GM12873 (cell line): ENCODE data around the gene RBL1.

ENCODE experiments used
- TF ChIP-seq, protein P1 (sequence below): IDR thresholded peaks from 2 replicates; pipeline ENCODE4 v1.5.1; 2012; ENCODE audit warnings: low read depth, mild to moderate bottlenecking, moderate library complexity, low read length, control low read depth; ENCODE audit not compliant: insufficient read depth; ENCODE audit errors: missing control alignments

RBL1 gene, protein sequence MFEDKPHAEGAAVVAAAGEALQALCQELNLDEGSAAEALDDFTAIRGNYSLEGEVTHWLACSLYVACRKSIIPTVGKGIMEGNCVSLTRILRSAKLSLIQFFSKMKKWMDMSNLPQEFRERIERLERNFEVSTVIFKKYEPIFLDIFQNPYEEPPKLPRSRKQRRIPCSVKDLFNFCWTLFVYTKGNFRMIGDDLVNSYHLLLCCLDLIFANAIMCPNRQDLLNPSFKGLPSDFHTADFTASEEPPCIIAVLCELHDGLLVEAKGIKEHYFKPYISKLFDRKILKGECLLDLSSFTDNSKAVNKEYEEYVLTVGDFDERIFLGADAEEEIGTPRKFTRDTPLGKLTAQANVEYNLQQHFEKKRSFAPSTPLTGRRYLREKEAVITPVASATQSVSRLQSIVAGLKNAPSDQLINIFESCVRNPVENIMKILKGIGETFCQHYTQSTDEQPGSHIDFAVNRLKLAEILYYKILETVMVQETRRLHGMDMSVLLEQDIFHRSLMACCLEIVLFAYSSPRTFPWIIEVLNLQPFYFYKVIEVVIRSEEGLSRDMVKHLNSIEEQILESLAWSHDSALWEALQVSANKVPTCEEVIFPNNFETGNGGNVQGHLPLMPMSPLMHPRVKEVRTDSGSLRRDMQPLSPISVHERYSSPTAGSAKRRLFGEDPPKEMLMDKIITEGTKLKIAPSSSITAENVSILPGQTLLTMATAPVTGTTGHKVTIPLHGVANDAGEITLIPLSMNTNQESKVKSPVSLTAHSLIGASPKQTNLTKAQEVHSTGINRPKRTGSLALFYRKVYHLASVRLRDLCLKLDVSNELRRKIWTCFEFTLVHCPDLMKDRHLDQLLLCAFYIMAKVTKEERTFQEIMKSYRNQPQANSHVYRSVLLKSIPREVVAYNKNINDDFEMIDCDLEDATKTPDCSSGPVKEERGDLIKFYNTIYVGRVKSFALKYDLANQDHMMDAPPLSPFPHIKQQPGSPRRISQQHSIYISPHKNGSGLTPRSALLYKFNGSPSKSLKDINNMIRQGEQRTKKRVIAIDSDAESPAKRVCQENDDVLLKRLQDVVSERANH

DNA sequence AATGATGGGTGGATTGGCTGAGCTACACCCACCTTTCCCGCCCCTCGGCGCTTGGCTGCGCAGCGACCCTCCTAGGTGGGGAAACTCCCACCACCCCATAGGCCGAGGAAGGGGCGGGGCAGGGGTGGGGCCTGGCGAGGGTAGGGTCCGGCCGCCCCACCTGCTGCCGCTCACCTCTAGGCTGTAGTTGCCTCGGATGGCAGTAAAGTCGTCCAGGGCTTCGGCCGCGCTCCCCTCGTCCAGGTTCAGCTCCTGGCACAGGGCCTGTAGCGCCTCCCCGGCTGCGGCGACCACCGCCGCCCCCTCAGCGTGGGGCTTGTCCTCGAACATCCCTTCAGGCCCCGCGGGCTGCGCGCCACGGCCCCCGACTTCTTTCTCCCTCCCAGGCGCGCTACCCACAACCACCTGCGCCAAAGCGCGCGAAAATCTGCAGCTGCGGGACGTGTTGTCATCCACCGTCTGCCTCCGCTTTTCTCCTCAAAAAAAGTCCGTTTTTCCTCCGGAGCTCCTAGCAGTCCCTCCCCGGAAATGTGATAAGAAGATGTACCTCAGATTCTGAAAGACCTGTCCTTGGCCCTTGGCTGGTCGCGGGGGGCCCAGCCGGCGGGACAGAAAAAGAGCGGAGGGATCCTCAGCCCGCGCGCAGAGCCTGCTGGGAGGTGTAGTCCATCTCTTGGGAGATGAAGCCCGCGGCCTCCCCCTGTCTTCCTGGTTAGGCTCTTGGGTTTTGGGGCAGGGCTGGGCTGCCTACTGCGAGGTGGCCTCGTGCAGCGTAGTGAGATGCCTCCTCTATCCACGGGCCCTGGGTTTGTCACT is at the start of gene RBL1:
Gene RBL1, minus strand, starts transcription at position 399 of the 816 bp plus-strand sequence. Its CDS starts 69 bp downstream, at position 330.
- TF ChIP-seq, protein P1, sequence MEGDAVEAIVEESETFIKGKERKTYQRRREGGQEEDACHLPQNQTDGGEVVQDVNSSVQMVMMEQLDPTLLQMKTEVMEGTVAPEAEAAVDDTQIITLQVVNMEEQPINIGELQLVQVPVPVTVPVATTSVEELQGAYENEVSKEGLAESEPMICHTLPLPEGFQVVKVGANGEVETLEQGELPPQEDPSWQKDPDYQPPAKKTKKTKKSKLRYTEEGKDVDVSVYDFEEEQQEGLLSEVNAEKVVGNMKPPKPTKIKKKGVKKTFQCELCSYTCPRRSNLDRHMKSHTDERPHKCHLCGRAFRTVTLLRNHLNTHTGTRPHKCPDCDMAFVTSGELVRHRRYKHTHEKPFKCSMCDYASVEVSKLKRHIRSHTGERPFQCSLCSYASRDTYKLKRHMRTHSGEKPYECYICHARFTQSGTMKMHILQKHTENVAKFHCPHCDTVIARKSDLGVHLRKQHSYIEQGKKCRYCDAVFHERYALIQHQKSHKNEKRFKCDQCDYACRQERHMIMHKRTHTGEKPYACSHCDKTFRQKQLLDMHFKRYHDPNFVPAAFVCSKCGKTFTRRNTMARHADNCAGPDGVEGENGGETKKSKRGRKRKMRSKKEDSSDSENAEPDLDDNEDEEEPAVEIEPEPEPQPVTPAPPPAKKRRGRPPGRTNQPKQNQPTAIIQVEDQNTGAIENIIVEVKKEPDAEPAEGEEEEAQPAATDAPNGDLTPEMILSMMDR: peak; percentile 25

DNA sequence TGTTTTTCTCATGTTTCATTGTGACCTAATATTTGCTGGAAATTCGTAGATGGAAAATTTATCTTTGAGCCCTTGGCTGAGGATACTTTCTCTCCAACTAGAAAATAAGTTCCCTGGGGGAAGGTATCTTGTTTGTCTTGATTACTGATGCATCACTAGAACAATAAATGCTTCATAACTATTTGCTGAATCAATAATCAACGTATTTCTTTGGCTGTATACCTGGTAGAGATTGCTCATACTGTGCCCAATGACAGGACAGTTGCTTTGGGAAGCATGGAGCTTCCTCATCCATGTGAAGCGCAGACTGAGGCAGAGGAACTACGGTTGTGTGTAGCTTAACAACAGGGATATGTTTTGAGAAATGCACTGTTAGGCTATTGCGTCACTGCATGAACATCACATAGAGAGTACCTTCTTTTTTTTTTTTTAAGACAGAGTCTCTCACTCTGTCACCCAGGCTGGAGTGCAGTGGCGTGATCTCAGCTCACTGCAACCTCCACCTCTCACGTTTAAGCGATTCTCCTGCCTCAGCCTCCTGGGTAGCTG is 49.1 kb upstream of the RBL1 start:
- TF ChIP-seq, protein P1: no peak

DNA sequence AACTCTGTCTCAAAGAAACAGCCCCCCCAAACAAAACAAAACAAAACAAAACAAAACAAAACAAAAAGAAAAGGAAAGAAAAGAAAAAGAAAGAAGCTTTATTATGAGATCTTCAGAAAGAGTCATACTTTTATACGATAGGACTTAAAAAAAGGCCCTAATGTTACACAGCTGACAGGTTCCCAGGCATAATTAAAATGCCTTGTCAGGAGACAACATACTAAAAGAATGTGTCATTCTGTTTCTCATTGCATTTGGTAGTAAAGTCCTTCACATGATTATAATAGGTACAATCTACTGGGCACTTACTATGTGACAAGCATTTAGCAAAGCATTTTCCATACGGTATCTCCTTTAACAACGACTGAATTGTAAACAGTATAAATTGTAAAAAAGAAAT is 46.9 kb upstream of the RBL1 start:
- TF ChIP-seq, protein P1: no peak

DNA sequence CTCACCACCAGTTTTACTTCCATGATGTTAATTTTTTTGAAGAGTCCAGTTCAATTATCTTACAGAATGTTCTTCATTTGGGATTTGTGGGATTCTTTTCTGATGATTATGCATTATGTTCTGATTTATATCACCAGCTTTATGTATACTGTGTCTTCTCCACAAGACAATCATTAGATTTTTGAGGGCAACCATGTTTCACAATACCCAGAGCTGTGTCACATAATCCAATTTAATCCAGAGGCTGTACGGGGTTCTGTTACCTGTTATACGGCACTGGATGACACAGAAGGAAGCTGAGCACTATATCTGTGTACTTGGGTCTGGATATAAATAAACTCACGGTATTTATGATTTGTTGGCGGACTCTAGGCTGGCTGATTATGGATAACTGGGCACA is 41.8 kb upstream of the RBL1 start:
- TF ChIP-seq, protein P1: no peak

DNA sequence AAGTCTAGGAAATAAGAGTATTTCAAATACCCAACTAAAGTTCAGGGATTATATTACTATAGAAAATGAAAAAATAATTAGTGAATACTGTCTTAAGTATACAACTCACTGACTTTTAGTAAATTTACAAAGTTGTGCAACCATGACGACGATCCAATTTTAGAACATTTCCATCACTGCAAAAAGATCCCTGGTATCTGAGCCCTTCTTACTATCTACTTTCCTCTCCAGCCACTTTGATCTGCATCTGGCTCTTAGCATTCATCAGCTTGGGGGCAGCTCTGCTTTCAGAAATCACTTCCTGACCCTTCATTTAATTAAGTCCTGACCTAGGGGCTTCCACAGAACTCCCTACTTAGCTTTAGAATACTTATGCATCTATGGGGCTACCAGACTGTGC is 38.2 kb upstream of the RBL1 start:
- TF ChIP-seq, protein P1: no peak

DNA sequence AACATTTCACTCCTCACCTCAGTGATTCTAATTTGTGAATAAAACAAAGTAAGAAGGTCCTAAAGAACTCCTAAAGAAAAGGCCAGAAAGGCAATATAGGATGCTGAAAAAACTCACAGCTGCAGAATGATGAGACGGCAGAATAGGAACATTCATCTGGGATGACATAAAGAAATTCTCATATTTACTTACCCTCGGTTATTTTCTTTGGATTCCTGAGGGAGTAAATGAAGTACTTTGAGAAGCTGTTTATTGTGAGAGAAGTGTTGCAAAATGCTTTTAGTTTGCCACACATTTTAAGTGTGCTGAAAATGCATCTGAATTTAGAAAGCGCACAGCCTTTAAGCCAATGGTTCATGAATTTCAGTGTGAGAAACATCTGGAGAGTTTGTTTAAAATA is 35.7 kb upstream of the RBL1 start:
- TF ChIP-seq, protein P1: no peak
